K562 (cell line): ENCODE measurements around the gene TAPBPL. TPM values are rescaled to one million over a fixed set of nuclear protein-coding genes. Genes with fewer than 3 reads are reported as not detected.

Source experiments
- ATAC-seq: fragments of 200-7000 bp; cut with Tn5 transposase; 3 replicates; pipeline ENCODE4 v1.9.1; 2020; ENCODE audit warnings: moderate library complexity
- BruUV-seq: library from RNA; stranded (reverse); fragments of 400-500 nt; replicated peaks from 2 replicates; lab custom pipeline; 2021; lab: Mats Ljungman, UMichigan
- CTCF ChIA-PET: fragments of 300-600 bp; formaldehyde crosslinking; extraction: SDS; loops from one replicate; lab custom pipeline; 2021; ENCODE audit warnings: low intra/inter-chr PET ratio; lab: Yijun Ruan, JAX
- POLR2A ChIA-PET: fragments of 300-600, 350-650 bp; sonication (Branson Sonifier 250); formaldehyde crosslinking; extraction: SDS; loops from one replicate; lab custom pipeline; 2021; ENCODE audit warnings: antibody characterized with exemption, inconsistent platforms; lab: Yijun Ruan, JAX
- DNase-seq, 4 experiments: peaks; one replicate each; pipeline versions ENCODE4 v3.0.0 to v3.0.0-alpha.2; 2011 to 2018; ENCODE audit warnings: low spot score in 3 of 4, mixed read lengths in 3 of 4; ENCODE audit errors: extremely low read depth in 1 of 4
- FAIRE-seq: peaks from 2 replicates; lab custom pipeline; 2011; peaks lifted over from hg19 to GRCh38; lab: Jason Lieb, UNC
- H2AFZ ChIP-seq: 2 replicates; pipeline ENCODE4 v1.6.0; 2011; ENCODE audit warnings: low read depth, low read length, control low read depth, inconsistent platforms
- H3K27ac ChIP-seq: fragments of 200-600 bp; 3 replicates; pipeline ENCODE4 v1.8.0; 2011; ENCODE audit warnings: low read depth, mild to moderate bottlenecking, control low read depth, inconsistent platforms, low read length, moderate library complexity, mixed read lengths; ENCODE audit errors: extremely low read depth
- H3K27me3 ChIP-seq, 2 experiments: fragments of 300-600 bp in 1 of 2; 2 replicates in 1 of 2; 3 replicates in 1 of 2; pipeline versions ENCODE4 v1.6.0 to v1.8.0; 2011; ENCODE audit warnings: inconsistent platforms in 2 of 2, low read length in 2 of 2, mild to moderate bottlenecking in 1 of 2, mixed read lengths in 1 of 2, moderate library complexity in 1 of 2; ENCODE audit not compliant: control insufficient read depth in 2 of 2, insufficient read depth in 2 of 2
- H3K36me3 ChIP-seq: fragments of 300-600 bp; 3 replicates; pipeline ENCODE4 v1.8.0; 2011; ENCODE audit warnings: mild to moderate bottlenecking, low read length, inconsistent platforms; ENCODE audit not compliant: control insufficient read depth, insufficient read depth
- H3K4me1 ChIP-seq, 2 experiments: fragments of 200-600 bp in 1 of 2; replicated peaks in 1 of 2; 2 replicates in 1 of 2; 3 replicates in 1 of 2; pipeline versions ENCODE4 v1.5.1 to v1.8.0; 2011; ENCODE audit warnings: inconsistent platforms in 2 of 2, low read length in 2 of 2, mild to moderate bottlenecking in 1 of 2, mixed read lengths in 1 of 2, moderate library complexity in 1 of 2; ENCODE audit not compliant: control insufficient read depth in 2 of 2, insufficient read depth in 2 of 2
- H3K4me2 ChIP-seq: 2 replicates; pipeline ENCODE4 v1.6.1; 2011; ENCODE audit warnings: low read length, control low read depth, inconsistent platforms, mixed read lengths; ENCODE audit not compliant: insufficient read depth
- H3K4me3 ChIP-seq: fragments of 200-600 bp; sonication (generic), shearing (Covaris generic); 2 replicates; pipeline ENCODE4 v1.5.1; 2016; ENCODE audit warnings: control low read depth, inconsistent platforms
- H3K79me2 ChIP-seq: fragments of 200-600 bp; 3 replicates; pipeline ENCODE4 v1.8.0; 2011; ENCODE audit warnings: low read length, inconsistent platforms; ENCODE audit not compliant: control insufficient read depth, insufficient read depth
- H3K9ac ChIP-seq, 2 experiments: 2 replicates each; pipeline versions ENCODE4 v1.6.0 to v1.6.1; 2011; ENCODE audit warnings: low read depth in 2 of 2, low read length in 2 of 2, control low read depth in 1 of 2, inconsistent platforms in 1 of 2, mild to moderate bottlenecking in 1 of 2, mixed read lengths in 1 of 2; ENCODE audit not compliant: insufficient read depth in 1 of 2
- H3K9me1 ChIP-seq: one replicate; pipeline ENCODE4 v1.6.0; 2011; ENCODE audit warnings: inconsistent platforms, mild to moderate bottlenecking, low read length, moderate library complexity; ENCODE audit not compliant: control insufficient read depth, insufficient read depth
- H3K9me3 ChIP-seq: replicated peaks from 2 replicates; pipeline ENCODE4 v1.5.1; 2011; ENCODE audit warnings: low read depth, low read length, inconsistent platforms; ENCODE audit not compliant: control insufficient read depth, insufficient read depth
- H4K20me1 ChIP-seq: replicated peaks from 2 replicates; pipeline ENCODE4 v1.6.1; 2011; ENCODE audit warnings: low read length, inconsistent platforms, mixed read lengths; ENCODE audit not compliant: control insufficient read depth, insufficient read depth
- GATAD2A ChIP-seq: fragments of 450-650 bp; IDR thresholded peaks from 2 replicates; pipeline ENCODE4 v1.6.1; 2017
- PRMT5 ChIP-seq: sonication (generic); formaldehyde crosslinking; IDR thresholded peaks from 2 replicates; pipeline ENCODE4 v1.5.0; 2020; ENCODE audit warnings: missing genetic modification reagents
- PYGO2 ChIP-seq: fragments of 450-650 bp; IDR thresholded peaks from 2 replicates; pipeline ENCODE4 v1.6.1; 2016; ENCODE audit warnings: mild to moderate bottlenecking, missing genetic modification characterization, moderate library complexity, missing compliant biosample characterization
- SIRT6 ChIP-seq: IDR thresholded peaks from one replicate; pipeline ENCODE4 v1.6.1; 2012; ENCODE audit warnings: low read depth, mild to moderate bottlenecking, control low read depth, inconsistent platforms, low read length, moderate library complexity
- ZNF589 ChIP-seq: fragments of 200-800 bp; sonication (Bioruptor generic); IDR thresholded peaks from 2 replicates; pipeline ENCODE4 v1.6.1; 2016; ENCODE audit warnings: low read depth, missing genetic modification characterization, missing compliant biosample characterization
- ZNF79 ChIP-seq: fragments of 250-450 bp; sonication (Bioruptor Pico); IDR thresholded peaks from 2 replicates; pipeline ENCODE4 v1.4.0; 2020; ENCODE audit warnings: low read depth, mild to moderate bottlenecking, moderate library complexity
- WGBS: fragments of 100-300 bp; shearing (Covaris generic); methylation state at CpG from one replicate; pipeline ENCODE4 v1.1.6; 2016; ENCODE audit warnings: low coverage, mixed read lengths; ENCODE audit not compliant: insufficient coverage; ENCODE audit errors: missing lambda C conversion rate; 5-methylcytosine and 5-hydroxymethylcytosine counted together
- in situ Hi-C: fragments of 300-500 bp; cut with MboI; formaldehyde crosslinking; loops from 4 replicates; pipeline ENCODE4 v1.15.0; 2018; ENCODE audit warnings: inconsistent platforms, mixed read lengths
- intact Hi-C: fragments of 100-400 bp; cut with micrococcal nuclease; formaldehyde crosslinking; loops from 2 replicates; pipeline ENCODE4 v1.14.2; 2022
- polyA plus RNA-seq, 8 experiments: library from polyadenylated mRNA; depleted of rRNA in 4 of 8; stranded (reverse) in 5 of 8; unstranded in 3 of 8; fragments of >200 nt; fragmentation: Nextera tagmentation in 2 of 8; fragmentation: Illumina TruSeq in 1 of 8; extraction: Ambion mirVana in 2 of 8; extraction: Trizol in 1 of 8; gene quantifications; 2 replicates each; pipeline versions ENCODE4 v1.2.1 to v1.2.3, GENCODE V29; 2011 to 2014; ENCODE audit warnings: inconsistent platforms in 1 of 8, missing spikeins in 1 of 8
- total RNA-seq, 7 experiments: library from RNA; depleted of rRNA in 6 of 7; stranded (reverse); fragments of >200 nt in 6 of 7; fragmentation: Illumina TruSeq in 2 of 7; extraction: Trizol in 2 of 7; gene quantifications; 2 replicates each; pipeline versions ENCODE4 v1.2.1 to v1.2.3, GENCODE V29; 2011 to 2021; ENCODE audit warnings: low replicate concordance in 1 of 7
- TF ChIP-seq, protein P1 (sequence below): fragments of 450-650 bp; IDR thresholded peaks from 2 replicates; pipeline ENCODE4 v1.7.1; 2018; ENCODE audit warnings: mild to moderate bottlenecking, low read depth; ENCODE audit not compliant: partially characterized antibody

The TAPBPL gene
- total and polyA plus RNA-seq, 9 of the 15 experiments (the other 6 are each of a cell fraction or from before 2014, with no cell fraction given), result 0.29 to 1.6 (median 0.45) TPM

DNA sequence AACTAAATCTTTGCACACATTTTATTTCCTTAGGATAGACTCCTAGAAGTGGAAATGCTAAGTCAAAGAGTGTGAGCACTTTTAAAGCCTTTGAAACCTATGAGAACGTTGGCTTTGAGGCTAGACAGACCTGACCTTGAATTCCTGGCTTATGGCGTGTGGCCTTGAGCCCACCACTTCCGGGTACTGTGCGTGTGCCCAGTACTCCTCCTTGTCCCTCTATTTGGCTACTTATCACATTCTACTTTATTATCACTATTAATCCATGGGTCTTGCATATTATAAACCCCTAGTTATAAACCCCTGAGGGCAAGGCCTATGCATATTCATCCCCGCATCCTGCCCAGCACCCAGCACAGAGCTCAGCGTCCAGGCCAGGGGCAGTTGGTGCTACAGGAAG is 33.0 kb upstream of the TAPBPL start:
- no TSS peak for BruUV-seq
- DNase-seq (no peak), ATAC-seq (no peak), FAIRE-seq (no peak)
- Histone ChIP-seq H3K4me1 (no peaks in the 10 kb centered on the region; a peak in 2 of 5 replicates), H2AFZ (no peak overlapping the region), H3K9me3 (no peaks in the 10 kb centered on the region), H3K4me3 (no peak overlapping the region), H3K79me2 (no peaks in the 10 kb centered on the region), H3K9me1 (no peaks in the 10 kb centered on the region), H3K27me3 (no peaks in the 10 kb centered on the region), H4K20me1 (no peaks in the 10 kb centered on the region), H3K4me2 (no peak overlapping the region), H3K36me3 (no peaks in the 10 kb centered on the region), H3K27ac (no peak overlapping the region), H3K9ac (no peak overlapping the region)
- intact Hi-C loops (no loop called here), in situ Hi-C loops (no loop called here)
- CTCF ChIA-PET, result no interaction called here
- WGBS, result 73% methylated on average over 6 of the region's 6 CpGs
- POLR2A ChIA-PET, result interaction anchor here (0.6 kb wide), 1 partner anchor 34 kb away, joined by 3 read pairs; no protein-coding TSS in a partner anchor
- TF ChIP-seq ZNF589 (CRISPR knock-in tag), result no peak
- no peak for TF ChIP-seq PRMT5
- no peak for TF ChIP-seq SIRT6
- no peak for TF ChIP-seq PYGO2
- no peak for TF ChIP-seq ZNF79
- TF ChIP-seq, protein P1, sequence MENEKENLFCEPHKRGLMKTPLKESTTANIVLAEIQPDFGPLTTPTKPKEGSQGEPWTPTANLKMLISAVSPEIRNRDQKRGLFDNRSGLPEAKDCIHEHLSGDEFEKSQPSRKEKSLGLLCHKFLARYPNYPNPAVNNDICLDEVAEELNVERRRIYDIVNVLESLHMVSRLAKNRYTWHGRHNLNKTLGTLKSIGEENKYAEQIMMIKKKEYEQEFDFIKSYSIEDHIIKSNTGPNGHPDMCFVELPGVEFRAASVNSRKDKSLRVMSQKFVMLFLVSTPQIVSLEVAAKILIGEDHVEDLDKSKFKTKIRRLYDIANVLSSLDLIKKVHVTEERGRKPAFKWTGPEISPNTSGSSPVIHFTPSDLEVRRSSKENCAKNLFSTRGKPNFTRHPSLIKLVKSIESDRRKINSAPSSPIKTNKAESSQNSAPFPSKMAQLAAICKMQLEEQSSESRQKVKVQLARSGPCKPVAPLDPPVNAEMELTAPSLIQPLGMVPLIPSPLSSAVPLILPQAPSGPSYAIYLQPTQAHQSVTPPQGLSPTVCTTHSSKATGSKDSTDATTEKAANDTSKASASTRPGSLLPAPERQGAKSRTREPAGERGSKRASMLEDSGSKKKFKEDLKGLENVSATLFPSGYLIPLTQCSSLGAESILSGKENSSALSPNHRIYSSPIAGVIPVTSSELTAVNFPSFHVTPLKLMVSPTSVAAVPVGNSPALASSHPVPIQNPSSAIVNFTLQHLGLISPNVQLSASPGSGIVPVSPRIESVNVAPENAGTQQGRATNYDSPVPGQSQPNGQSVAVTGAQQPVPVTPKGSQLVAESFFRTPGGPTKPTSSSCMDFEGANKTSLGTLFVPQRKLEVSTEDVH, result no peak
- TF ChIP-seq GATAD2A, result no peak
